GM18867 (cell line): ENCODE results near the gene LSM14A.
"Not testable (repeated sequence)": the region's sequence is repeated elsewhere in the genome, so short reads cannot be mapped to it uniquely, and the experiment has no call there.

Experiments
- ATAC-seq: cut with Tn5 transposase; IDR thresholded peaks from one replicate; pipeline ENCODE4 v1.9.1; 2021; ENCODE audit warnings: mild to moderate bottlenecking, moderate library complexity; ENCODE audit not compliant: unreplicated experiment

LSM14A gene

GRCh38 chr19:34171877-34172660 lies at the start of gene LSM14A:
Gene LSM14A (plus strand): TSS chr19:34172504. CDS start chr19:34172643, 139 bp downstream.
- ATAC-seq: peak; percentile 75

- no peak for ATAC-seq
These were observed 47.5 kb upstream of the LSM14A start for GRCh38 chr19:34124828-34125227.

- no peak for ATAC-seq
These were observed 45.3 kb upstream of the LSM14A start for GRCh38 chr19:34126966-34127365.

GRCh38 chr19:34127684-34128189 lies 44.6 kb upstream of the LSM14A start:
- no peak for ATAC-seq

- ATAC-seq: no peak
These were observed 43.6 kb upstream of the LSM14A start for GRCh38 chr19:34128558-34129250.

GRCh38 chr19:34131100-34131499 lies 41.2 kb upstream of the LSM14A start:
- ATAC-seq: no peak

GRCh38 chr19:34132145-34132544 lies 40.2 kb upstream of the LSM14A start:
- ATAC-seq: not testable (repeated sequence)

- ATAC-seq: not testable (repeated sequence)
These were observed 39.6 kb upstream of the LSM14A start for GRCh38 chr19:34132706-34133105.

- peak; percentile 97 for ATAC-seq
These were observed 37.9 kb upstream of the LSM14A start for GRCh38 chr19:34134190-34135053.

- ATAC-seq: peak; percentile 10
These were observed 37.1 kb upstream of the LSM14A start for GRCh38 chr19:34135054-34135800.

GRCh38 chr19:34135821-34136611 lies 36.3 kb upstream of the LSM14A start:
- ATAC-seq: no peak

- ATAC-seq: no peak
These were observed 31.3 kb upstream of the LSM14A start for GRCh38 chr19:34141025-34141424.

- no peak for ATAC-seq
These were observed 29.9 kb upstream of the LSM14A start for GRCh38 chr19:34142440-34142839.

GRCh38 chr19:34145741-34146202 lies 26.5 kb upstream of the LSM14A start:
- no peak for ATAC-seq

- no peak for ATAC-seq
These were observed 23.6 kb upstream of the LSM14A start for GRCh38 chr19:34148658-34149185.

GRCh38 chr19:34149873-34150272 lies 22.4 kb upstream of the LSM14A start:
- ATAC-seq: no peak

- no peak for ATAC-seq
These were observed 21.7 kb upstream of the LSM14A start for GRCh38 chr19:34150558-34150957.

- no peak for ATAC-seq
These were observed 20.9 kb upstream of the LSM14A start for GRCh38 chr19:34151439-34151838.

- no peak for ATAC-seq
These were observed 17.9 kb upstream of the LSM14A start for GRCh38 chr19:34154401-34154800.
